Mammary epithelial cell (primary cell): Measurements from ENCODE around the gene DDX51.

Experiments used
- EZH2 ChIP-seq: IDR thresholded peaks from 2 replicates; pipeline ENCODE4 v1.6.1; 2012; ENCODE audit warnings: low read length, inconsistent platforms, borderline replicate concordance
- TF ChIP-seq, protein P1 (sequence below), 2 donors: IDR thresholded peaks in 1 of 2; conservative IDR thresholded peaks in 1 of 2; 2 replicates each; pipeline ENCODE4 v1.5.1; 2011 to 2012; ENCODE audit warnings: inconsistent platforms in 2 of 2, low read length in 2 of 2, mild to moderate bottlenecking in 2 of 2, control low read depth in 1 of 2, low read depth in 1 of 2; ENCODE audit not compliant: insufficient read depth in 1 of 2; ENCODE audit errors: extremely low read depth in 1 of 2

DNA sequence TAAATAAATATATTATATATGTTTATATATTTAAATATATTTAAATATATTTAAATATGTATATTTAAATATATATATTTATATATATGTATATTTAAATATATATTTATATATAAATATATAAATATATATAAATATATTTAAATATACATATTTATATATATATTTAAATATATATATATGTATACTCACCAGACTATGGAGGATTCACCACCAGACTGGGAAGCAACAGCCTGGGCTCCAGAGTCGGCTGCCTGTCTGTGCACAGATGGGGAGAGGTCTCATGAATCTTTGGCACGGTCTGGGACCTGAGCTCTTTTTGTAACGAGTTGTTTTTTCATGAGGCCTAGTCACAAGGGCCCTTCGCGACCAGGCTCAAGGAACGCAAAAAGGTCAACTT lies 21.5 kb upstream of the DDX51 start:
- TF ChIP-seq EZH2: no peak
- TF ChIP-seq, protein P1, sequence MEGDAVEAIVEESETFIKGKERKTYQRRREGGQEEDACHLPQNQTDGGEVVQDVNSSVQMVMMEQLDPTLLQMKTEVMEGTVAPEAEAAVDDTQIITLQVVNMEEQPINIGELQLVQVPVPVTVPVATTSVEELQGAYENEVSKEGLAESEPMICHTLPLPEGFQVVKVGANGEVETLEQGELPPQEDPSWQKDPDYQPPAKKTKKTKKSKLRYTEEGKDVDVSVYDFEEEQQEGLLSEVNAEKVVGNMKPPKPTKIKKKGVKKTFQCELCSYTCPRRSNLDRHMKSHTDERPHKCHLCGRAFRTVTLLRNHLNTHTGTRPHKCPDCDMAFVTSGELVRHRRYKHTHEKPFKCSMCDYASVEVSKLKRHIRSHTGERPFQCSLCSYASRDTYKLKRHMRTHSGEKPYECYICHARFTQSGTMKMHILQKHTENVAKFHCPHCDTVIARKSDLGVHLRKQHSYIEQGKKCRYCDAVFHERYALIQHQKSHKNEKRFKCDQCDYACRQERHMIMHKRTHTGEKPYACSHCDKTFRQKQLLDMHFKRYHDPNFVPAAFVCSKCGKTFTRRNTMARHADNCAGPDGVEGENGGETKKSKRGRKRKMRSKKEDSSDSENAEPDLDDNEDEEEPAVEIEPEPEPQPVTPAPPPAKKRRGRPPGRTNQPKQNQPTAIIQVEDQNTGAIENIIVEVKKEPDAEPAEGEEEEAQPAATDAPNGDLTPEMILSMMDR (conservative IDR thresholded peaks at IDR 0.05 in 1 of 2, IDR thresholded peaks at IDR 0.05 in 1 of 2; ENCODE audit: extremely low read depth in 1 of 2, insufficient read depth in 1 of 2, low read depth in 1 of 2, low read length in 2 of 2): no peak
